Central memory CD4-positive, alpha-beta T cell (primary cell): ENCODE measurements around the gene RLBP1.
A peak's percentile ranks its signal among the peaks of the same experiment; 100 is the strongest.
"Not testable (repeated sequence)": the region's sequence is repeated elsewhere in the genome, so short reads cannot be mapped to it uniquely, and the experiment has no call there.

Source experiments
- DNase-seq: peaks from one replicate; pipeline ENCODE4 v3.0.0; 2022
- total RNA-seq, 3 experiments: gene quantifications; one replicate each; lab custom pipeline; 2026; lab: John Stamatoyannopoulos, UW

Gene RLBP1
- 0 reads per million in 3 experiments for total RNA-seq

GRCh38 chr15:89221543-89221942 lies at the start of gene RLBP1:
Gene RLBP1, minus strand, starts transcription at chr15:89221579. Its CDS starts 2,604 bp downstream, at chr15:89218975.
- no peak for DNase-seq

GRCh38 chr15:89250142-89250541 lies 28.8 kb upstream of the RLBP1 start:
- not testable (repeated sequence) for DNase-seq

DNA sequence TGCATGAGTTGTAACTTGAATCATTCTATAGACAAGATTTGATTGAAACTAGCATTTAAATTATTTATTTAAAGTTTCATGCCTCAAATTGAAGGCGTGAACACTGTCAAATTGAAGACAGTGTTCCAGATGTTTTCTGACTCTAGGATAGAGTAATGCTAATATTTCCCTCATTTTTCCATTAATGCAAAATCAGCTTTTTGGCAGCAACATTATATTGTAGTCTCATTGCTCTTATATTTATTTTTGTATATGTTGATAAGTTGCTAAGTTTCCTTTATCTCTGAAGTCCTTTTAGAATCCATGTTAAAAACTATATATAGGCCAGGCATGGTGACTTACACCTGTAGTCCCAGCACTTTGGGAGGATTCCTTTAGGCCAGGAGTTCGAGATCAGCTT lies 27.2 kb upstream of the RLBP1 start:
- DNase-seq: no peak

GRCh38 chr15:89247446-89247845 lies 26.1 kb upstream of the RLBP1 start:
- no peak for DNase-seq

GRCh38 chr15:89244574-89244903 lies 23.2 kb upstream of the RLBP1 start:
- DNase-seq: no peak

DNA sequence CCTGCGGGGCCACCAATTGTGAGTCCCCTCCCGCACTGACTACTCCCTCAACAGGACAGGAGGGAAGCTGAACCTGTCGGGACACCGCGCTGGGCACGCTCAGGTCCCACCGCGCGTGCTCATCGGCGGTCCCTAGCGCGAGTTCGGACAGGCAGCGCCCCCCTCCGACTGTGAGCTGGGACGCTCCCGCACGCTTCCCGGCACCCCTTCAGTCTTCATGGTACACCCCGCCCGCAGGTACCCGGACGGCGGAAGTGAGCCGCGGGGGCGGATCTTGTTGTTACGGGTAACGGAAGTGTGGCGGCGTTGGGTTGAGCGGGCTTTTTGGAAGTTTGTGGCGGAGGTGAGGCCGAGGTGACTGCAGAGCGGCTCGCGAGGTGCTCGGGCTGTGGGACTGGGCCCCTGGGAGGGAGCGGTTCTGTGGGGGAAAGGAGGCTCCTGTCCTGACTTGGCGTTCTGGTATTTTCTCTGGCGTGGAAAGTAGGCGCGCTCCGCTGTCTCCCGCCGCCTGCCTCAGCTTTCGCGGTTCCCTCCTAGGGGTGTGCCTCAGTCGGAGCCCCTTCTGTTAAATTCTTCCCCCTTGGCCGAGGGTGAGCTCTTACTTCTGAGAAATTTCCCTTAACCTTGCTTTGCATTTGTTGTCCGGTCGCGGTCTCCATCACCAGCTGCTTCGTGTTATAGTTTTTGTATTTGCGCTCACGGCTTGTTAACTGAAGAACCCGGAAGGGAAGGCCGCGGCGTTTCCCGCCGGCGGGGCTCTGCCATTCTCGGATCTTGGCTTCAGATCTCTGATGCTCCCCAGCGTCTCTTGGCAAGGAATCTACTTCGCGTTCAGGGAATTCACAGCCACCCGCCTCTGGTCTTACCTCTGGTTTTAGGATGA lies 22.6 kb upstream of the RLBP1 start, which contains the start of gene FANCI:
TSS of gene FANCI (plus strand) at position 289 of the 883 bp plus-strand sequence. CDS start 3,669 bp downstream, outside the sequence.
- peak; percentile 92 for DNase-seq

GRCh38 chr15:89243046-89243690 lies 21.8 kb upstream of the RLBP1 start:
- DNase-seq: no peak

- not testable (repeated sequence) for DNase-seq
Observed at GRCh38 chr15:89239883-89240810, 18.8 kb upstream of the RLBP1 start.

DNA sequence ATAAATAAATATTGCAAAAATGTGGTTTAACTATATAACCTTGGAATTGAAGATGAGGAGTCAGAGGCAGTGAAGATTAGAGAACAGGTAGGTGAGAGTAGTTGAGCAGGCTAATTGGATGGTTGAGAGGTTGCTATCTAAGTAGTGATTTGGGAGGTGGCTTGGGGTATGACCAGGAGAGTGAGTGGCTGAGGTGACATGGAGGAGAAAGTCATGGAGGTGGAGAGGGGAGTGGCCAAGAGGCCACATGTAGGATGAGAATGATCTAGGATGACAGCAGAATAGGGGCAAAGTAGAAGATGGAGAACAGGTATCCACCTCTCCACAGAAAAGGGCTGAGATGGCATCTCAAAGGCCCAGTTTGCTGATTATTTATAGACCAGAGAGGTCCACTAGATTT lies 10.5 kb upstream of the RLBP1 start:
- no peak for DNase-seq

DNA sequence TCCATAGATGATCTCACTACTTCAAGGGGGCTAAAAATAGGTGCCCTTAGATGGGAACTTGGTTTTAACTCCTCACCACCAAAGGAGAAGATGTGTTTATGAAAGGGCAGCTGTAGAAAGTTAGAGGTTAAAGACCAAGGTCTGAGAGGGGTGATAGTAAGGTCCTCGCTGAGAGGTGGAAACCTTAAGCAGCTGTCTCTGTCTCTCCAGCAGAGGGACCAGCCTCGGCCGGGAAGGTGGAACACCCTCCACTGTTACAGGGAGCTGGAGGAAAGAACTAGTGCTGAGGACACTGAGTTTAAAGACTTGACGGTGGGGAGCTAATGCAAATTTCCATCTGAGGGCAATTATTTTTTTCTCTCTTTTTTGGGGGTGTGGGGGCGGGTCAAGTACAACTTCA lies 8.9 kb upstream of the RLBP1 start:
- no peak for DNase-seq

GRCh38 chr15:89227425-89227824 lies 6.0 kb upstream of the RLBP1 start:
- no peak for DNase-seq

DNA sequence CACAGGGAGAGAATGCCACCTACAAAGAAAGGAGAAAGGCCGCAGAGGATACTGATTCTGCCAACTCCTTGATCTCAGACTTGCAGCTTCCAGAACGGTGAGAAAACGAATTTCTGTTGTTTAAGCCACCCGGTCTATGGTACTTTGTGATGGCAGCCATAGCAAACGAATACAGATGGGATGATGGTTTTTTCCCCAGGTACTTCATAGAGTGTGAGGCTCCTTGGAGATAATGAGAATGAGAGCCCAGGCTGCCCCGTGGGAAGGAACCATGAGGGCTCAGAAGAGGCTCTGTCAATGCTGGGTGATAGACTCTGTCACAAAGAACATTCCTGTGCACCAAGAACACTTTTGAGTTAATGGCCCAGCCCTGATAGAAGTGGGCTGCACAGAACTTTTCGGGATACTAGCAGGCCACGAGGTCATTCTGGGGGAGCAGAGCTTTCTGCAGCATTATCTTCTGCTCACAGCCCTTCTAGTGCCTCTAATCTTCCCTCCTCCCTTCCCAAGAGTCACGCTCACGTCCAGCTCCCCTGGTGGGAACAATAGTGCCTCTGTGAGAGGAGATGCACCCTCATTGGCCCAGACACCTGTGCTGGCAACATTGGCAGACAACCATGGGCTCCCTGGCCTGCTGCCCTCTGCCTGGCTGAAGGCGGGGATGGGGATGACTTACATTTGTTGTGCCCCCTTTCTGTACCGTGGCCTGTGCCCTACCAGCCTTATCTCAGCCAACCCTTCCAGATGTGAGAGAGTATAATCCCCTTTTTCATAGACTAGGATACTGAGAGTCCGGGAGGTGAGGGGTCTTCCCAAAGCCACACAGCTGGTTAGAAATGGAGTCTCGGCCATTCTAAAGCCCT lies 5.2 kb upstream of the RLBP1 start:
- no peak for DNase-seq

DNA sequence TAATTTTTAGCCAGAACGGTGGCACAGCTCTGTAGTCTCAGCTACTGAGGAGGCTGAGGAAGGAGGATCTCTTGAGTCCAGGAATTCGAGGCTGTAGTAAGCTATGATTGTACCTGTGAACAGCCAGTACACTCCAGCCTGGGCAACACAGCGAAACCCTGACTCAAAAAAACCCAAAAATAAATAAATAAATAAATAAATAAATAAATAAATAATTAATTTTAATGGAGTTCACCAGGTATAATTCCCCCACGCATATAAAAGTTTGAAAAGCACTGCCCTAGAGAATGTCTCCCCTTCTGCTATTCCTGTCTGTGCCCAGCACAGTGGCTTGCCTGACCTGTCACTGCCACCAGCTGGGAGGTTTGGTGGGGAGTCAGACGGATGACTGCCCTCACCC lies 4.2 kb upstream of the RLBP1 start:
- DNase-seq: no peak

- DNase-seq: no peak
Observed at GRCh38 chr15:89218531-89218930, 2.8 kb downstream of the RLBP1 start.

DNA sequence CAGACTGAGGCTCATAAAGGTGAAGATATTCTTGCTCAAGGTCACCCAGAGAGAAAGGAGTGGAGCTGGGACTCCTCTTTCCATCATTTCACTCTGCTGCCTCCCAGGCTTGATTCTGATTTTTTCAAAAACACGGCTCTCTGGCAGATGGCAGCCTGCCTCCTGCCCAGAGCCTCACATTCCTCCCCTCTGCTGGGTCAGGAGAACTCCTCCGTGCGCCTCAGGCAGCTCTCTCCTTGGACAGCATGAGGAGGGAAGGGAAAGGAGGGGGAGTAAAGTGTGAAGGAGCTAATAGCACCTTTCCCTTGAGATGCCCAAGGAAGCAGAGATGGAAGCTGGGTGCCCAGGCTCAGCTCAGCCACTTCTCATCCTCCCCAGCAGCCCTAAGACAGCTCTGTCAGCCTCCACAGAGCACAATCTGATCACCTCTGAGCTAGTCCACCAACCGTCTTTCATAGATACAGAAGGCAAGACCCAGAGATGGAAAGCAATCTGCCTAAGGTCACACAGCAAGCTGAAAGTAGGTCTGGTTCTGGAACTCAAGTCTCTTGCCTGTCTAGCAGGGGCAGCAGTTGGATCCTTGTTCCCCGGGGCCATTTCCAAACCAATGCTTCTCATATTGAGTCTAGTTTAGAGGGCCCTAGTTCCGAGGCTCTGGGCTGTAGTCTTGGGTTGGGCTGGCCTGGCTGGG lies 3.5 kb downstream of the RLBP1 start:
- no peak for DNase-seq

- no peak for DNase-seq
Observed at GRCh38 chr15:89217031-89217430, 4.3 kb downstream of the RLBP1 start.

DNA sequence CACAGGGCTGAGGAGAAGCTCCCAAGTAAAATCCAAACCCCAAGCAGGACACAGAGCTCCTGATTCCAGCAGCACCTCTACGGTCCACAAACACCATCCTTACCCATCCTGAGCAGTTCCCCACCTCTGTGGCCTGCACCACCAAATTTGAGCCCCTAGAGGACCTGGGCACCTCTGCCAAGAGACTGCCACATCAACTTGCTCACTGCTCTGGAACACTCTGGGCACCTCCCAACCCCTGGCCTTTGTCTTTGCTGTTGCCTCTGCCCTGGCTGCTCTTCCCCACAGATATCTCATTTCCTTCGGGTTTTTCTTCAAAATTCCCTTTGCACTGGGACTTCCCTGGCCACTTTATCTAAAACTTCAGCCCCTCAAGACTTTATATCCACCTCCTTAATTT lies 5.8 kb downstream of the RLBP1 start:
- DNase-seq: no peak

GRCh38 chr15:89211678-89212170 lies 9.7 kb downstream of the RLBP1 start:
- no peak for DNase-seq

DNA sequence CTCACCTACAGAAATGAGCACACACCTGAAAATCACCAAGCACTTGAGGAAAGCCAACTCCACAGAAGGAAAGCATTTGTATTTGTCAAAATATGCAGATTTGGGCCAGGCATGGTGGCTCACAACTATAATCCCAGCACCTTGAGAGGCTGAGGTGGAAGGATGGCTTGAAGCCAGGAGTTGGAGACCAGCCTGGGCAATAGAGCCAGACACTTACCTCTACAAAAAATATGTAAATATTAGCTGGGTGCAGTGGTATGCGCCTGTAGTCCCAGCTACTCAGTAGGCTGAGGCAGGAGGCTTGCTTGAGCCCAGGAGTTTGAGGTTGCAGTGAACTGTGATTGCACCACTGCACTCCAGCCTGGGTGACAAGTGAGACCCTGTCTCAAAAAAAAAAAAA lies 12.3 kb downstream of the RLBP1 start:
- no peak for DNase-seq

DNA sequence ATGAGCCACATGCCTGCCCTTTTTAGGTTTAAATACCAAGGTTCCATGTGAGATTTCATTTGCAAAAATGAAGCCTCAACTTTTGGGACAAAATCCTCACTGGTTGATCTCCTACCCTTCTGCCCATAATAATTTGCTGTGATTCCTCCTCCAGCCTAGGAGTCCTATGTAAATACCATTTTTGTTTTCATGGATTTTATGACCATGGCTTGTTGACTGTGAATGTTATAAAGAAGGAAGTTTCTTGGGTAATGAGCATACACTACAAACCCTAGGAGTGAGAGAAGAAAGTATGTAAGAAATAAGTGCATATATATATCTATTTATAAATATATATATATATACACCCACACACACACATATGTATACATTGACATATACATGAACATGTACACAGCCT lies 13.1 kb downstream of the RLBP1 start:
- no peak for DNase-seq

- peak; percentile 56 for DNase-seq
Observed at GRCh38 chr15:89206908-89207331, 14.5 kb downstream of the RLBP1 start.
